HG03457 (cell line): ENCODE data around the gene MTMR10.

Source experiments
- ATAC-seq: cut with Tn5 transposase; IDR thresholded peaks from one replicate; pipeline ENCODE4 v1.9.1; 2021; ENCODE audit warnings: moderate number of reproducible peaks; ENCODE audit not compliant: unreplicated experiment

Gene MTMR10

GRCh38 chr15:30922480-30923311 is 68.7 kb downstream of the MTMR10 start:
- no peak for ATAC-seq

GRCh38 chr15:30921781-30922479 is 69.5 kb downstream of the MTMR10 start:
- no peak for ATAC-seq

- ATAC-seq, result no peak
Observed at GRCh38 chr15:30921106-30921505, 70.3 kb downstream of the MTMR10 start.

GRCh38 chr15:30919877-30920550 is 71.4 kb downstream of the MTMR10 start:
- no peak for ATAC-seq

- no peak for ATAC-seq
Observed at GRCh38 chr15:30918366-30918765, 73.1 kb downstream of the MTMR10 start.

- no peak for ATAC-seq
Observed at GRCh38 chr15:30917675-30918074, 73.8 kb downstream of the MTMR10 start.

GRCh38 chr15:30917013-30917412 is 74.4 kb downstream of the MTMR10 start:
- no peak for ATAC-seq

GRCh38 chr15:30913761-30914160 is 77.7 kb downstream of the MTMR10 start:
- no peak for ATAC-seq

GRCh38 chr15:30906366-30906765 is 85.1 kb downstream of the MTMR10 start:
- ATAC-seq, result no peak

GRCh38 chr15:30905821-30906220 is 85.6 kb downstream of the MTMR10 start:
- no peak for ATAC-seq

- ATAC-seq, result no peak
Observed at GRCh38 chr15:30904812-30905211, 86.6 kb downstream of the MTMR10 start.

GRCh38 chr15:30903497-30904187 is 87.8 kb downstream of the MTMR10 start, which contains the start of gene FAN1:
Gene FAN1 (plus strand): TSS chr15:30903915. CDS start chr15:30904664, 749 bp downstream.
- peak; percentile 64 for ATAC-seq

- no peak for ATAC-seq
Observed at GRCh38 chr15:30901889-30902288, 89.5 kb downstream of the MTMR10 start.

- ATAC-seq, result no peak
Observed at GRCh38 chr15:30896211-30896606, 95.2 kb downstream of the MTMR10 start.

- ATAC-seq, result no peak
Observed at GRCh38 chr15:30895461-30896210, 95.8 kb downstream of the MTMR10 start.

GRCh38 chr15:30889196-30889595 is 102.2 kb downstream of the MTMR10 start:
- ATAC-seq, result no peak
